ENCODE measurements around the gene MYO19.

Gene MYO19

DNA sequence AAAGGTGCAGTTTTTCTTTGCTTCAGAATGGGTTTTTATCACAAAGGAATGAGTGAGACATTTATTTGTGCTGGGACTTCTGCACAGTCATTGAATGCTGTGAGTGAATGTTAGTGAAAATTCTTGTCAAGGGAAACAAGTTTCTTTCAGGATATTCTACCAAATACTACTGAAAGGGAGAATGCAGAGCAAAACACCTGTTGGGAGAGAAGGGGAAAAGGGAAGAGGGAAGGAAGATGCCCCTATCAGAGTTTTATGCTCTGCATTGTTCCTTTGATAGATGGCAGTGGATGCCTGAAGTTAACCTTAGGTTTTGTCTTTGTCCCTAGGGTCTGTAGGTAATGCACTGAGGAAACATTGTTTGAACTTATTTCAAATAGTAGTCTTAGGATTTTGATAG is 13.1 kb upstream of the MYO19 start:
- Histone ChIP-seq H3K4me3 (ENCODE audit: low read length, poor library complexity, severe bottlenecking) (peak overlapping the region; percentile 99), H3K9me3 (ENCODE audit: insufficient read depth, low read depth, low read length) (no peaks in the 10 kb centered on the region), H3K27me3 (ENCODE audit: insufficient read depth, low read length, poor library complexity, severe bottlenecking) (no peaks in the 10 kb centered on the region), H3K9ac (ENCODE audit: low read depth, low read length, poor library complexity, severe bottlenecking) (peak overlapping the region; percentile 98), H3K4me2 (ENCODE audit: low read depth, low read length, poor library complexity, severe bottlenecking) (peak overlapping the region; percentile 97), H3K36me3 (ENCODE audit: insufficient read depth, low read length) (no peaks in the 10 kb centered on the region), H4K20me1 (ENCODE audit: insufficient read depth, low read length, poor library complexity, severe bottlenecking) (peaks cover 67% of the 10 kb centered on the region), H3K9me2 (replicated peaks; ENCODE audit: low read depth, low read length) (no peaks in the 10 kb centered on the region), H3F3A (ENCODE audit: low read depth) (peaks cover 12% of the 10 kb centered on the region; the same call in 1 of the 2 replicates), H3K79me2 (ENCODE audit: insufficient read depth, low read length) (peaks cover 90% of the 10 kb centered on the region), H3K4me1 (ENCODE audit: insufficient read depth, low read length, poor library complexity, severe bottlenecking) (peaks cover 36% of the 10 kb centered on the region), H2AFZ (ENCODE audit: low read length) (no peak overlapping the region)
- TF ChIP-seq, protein P1, sequence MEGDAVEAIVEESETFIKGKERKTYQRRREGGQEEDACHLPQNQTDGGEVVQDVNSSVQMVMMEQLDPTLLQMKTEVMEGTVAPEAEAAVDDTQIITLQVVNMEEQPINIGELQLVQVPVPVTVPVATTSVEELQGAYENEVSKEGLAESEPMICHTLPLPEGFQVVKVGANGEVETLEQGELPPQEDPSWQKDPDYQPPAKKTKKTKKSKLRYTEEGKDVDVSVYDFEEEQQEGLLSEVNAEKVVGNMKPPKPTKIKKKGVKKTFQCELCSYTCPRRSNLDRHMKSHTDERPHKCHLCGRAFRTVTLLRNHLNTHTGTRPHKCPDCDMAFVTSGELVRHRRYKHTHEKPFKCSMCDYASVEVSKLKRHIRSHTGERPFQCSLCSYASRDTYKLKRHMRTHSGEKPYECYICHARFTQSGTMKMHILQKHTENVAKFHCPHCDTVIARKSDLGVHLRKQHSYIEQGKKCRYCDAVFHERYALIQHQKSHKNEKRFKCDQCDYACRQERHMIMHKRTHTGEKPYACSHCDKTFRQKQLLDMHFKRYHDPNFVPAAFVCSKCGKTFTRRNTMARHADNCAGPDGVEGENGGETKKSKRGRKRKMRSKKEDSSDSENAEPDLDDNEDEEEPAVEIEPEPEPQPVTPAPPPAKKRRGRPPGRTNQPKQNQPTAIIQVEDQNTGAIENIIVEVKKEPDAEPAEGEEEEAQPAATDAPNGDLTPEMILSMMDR (conservative IDR thresholded peaks at IDR 0.05; ENCODE audit: low read length): no peak
- TF ChIP-seq EZH2phosphoT487 (IDR thresholded peaks at IDR 0.05; ENCODE audit: borderline replicate concordance): no peak

DNA sequence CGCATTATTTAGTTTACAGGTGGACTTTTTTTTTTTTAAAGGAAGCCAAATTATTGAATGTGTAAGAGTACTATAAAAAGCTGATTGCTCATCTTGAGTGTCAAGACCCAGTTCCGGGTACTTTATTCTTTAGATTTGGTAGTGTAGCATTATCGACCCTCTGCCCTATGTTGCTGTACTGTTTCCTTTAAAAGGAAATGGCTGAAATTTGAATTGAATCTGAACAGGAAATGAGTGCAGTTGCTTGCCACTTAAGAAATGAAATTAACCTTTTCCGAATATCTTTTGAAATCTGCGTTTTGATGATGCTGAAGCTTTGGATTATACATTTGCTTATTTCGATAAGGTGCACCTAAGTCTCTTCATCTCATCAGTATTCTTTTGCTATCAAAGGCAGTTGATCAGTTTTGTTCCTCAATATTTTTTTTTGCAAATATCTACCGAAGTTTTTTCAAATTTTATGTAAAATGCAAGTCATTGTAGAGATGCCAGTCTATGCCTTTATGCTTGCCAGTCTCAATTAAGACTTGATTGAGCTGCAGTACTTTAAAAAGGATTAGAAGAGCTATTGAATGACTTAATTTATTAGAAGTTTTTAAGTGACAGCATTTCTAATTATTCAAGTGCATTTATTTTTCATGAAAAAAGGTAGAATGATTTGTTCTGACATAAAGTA is 11.9 kb upstream of the MYO19 start:
- H3K36me3 ChIP-seq (ENCODE audit: insufficient read depth, low read length): no peaks in the 10 kb centered on the region
- TF ChIP-seq EZH2phosphoT487 (IDR thresholded peaks at IDR 0.05; ENCODE audit: borderline replicate concordance): no peak
- TF ChIP-seq, protein P1 (conservative IDR thresholded peaks at IDR 0.05; ENCODE audit: low read length): no peak
- peaks cover 33% of the 10 kb centered on the region for H3K4me1 ChIP-seq (ENCODE audit: insufficient read depth, low read length, poor library complexity, severe bottlenecking)
- H3K9me3 ChIP-seq (ENCODE audit: insufficient read depth, low read depth, low read length): no peaks in the 10 kb centered on the region
- peak overlapping the region; percentile 98 for H3K9ac ChIP-seq (ENCODE audit: low read depth, low read length, poor library complexity, severe bottlenecking)
- H4K20me1 ChIP-seq (ENCODE audit: insufficient read depth, low read length, poor library complexity, severe bottlenecking): peaks cover 57% of the 10 kb centered on the region
- H2AFZ ChIP-seq (ENCODE audit: low read length): no peak overlapping the region
- H3K4me3 ChIP-seq (ENCODE audit: low read length, poor library complexity, severe bottlenecking): peak overlapping the region; percentile 99
- no peaks in the 10 kb centered on the region for H3K27me3 ChIP-seq (ENCODE audit: insufficient read depth, low read length, poor library complexity, severe bottlenecking)
- H3K79me2 ChIP-seq (ENCODE audit: insufficient read depth, low read length): peaks cover 80% of the 10 kb centered on the region
- H3F3A ChIP-seq (ENCODE audit: low read depth): peaks cover 12% of the 10 kb centered on the region; the same call in 1 of the 2 replicates
- peak overlapping the region; percentile 97 for H3K4me2 ChIP-seq (ENCODE audit: low read depth, low read length, poor library complexity, severe bottlenecking)
- no peaks in the 10 kb centered on the region for H3K9me2 ChIP-seq (replicated peaks; ENCODE audit: low read depth, low read length)

DNA sequence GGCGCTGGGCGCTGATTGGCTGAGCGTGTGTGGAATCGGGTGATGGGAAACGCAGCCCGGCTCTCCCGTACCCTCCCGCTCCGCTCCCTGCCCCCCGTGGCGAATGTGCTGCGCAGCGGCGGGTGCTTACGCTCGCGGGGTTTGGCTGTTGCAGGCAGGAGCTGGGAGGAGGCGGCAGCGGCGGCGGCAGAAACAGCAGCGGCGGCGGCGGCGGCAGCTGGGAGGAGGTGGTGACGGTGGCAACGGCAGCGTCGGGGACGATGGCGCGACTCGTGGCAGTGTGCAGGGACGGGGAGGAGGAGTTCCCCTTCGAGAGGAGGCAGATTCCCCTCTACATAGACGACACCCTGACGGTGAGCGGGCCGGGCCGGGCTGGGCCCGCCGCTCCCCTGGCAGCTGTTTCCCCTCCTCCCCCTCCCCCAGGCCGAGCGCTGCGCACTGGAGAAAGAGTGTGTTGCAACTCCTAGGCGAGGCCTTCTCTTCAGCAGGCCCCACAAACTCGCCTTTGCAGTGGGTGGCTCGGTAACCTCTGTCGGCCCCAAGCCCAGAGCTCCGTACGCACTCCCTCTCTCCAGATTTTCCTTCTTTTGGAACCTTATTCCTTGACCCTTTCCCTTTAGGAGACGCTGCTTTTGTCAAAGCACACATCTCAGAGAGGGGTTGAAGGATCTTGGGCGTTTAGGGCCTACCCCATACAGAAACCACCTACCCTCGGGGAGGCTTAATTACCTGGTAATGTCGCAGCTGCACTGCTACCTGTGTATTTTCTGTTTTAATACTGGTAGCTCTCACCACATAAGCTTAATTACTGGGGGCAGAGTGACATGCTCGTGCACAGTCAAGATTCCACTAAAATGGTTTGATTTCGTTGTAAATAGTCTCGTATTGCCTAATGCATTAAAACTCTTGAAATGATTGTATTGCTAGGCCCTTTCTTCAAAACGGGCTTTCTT is 11.1 kb upstream of the MYO19 start:
- Histone ChIP-seq H3K9me2 (replicated peaks; ENCODE audit: low read depth, low read length) (no peaks in the 10 kb centered on the region), H3K4me2 (ENCODE audit: low read depth, low read length, poor library complexity, severe bottlenecking) (peak overlapping the region; percentile 97), H3K9me3 (ENCODE audit: insufficient read depth, low read depth, low read length) (no peaks in the 10 kb centered on the region), H2AFZ (ENCODE audit: low read length) (0 out of 2 replicates have a peak overlapping the region, but pooled peaks have one; percentile 54), H3K9ac (ENCODE audit: low read depth, low read length, poor library complexity, severe bottlenecking) (peak overlapping the region; percentile 98), H4K20me1 (ENCODE audit: insufficient read depth, low read length, poor library complexity, severe bottlenecking) (peaks cover 49% of the 10 kb centered on the region), H3K27me3 (ENCODE audit: insufficient read depth, low read length, poor library complexity, severe bottlenecking) (no peaks in the 10 kb centered on the region), H3K36me3 (ENCODE audit: insufficient read depth, low read length) (no peaks in the 10 kb centered on the region), H3F3A (ENCODE audit: low read depth) (peaks cover 12% of the 10 kb centered on the region; the same call in 1 of the 2 replicates), H3K4me1 (ENCODE audit: insufficient read depth, low read length, poor library complexity, severe bottlenecking) (peaks cover 32% of the 10 kb centered on the region), H3K79me2 (ENCODE audit: insufficient read depth, low read length) (peaks cover 72% of the 10 kb centered on the region), H3K4me3 (ENCODE audit: low read length, poor library complexity, severe bottlenecking) (peak overlapping the region; percentile 99)
- no peak for TF ChIP-seq EZH2phosphoT487 (IDR thresholded peaks at IDR 0.05; ENCODE audit: borderline replicate concordance)
- TF ChIP-seq, protein P1 (conservative IDR thresholded peaks at IDR 0.05; ENCODE audit: low read length): no peak
